Right cardiac atrium (tissue), 5 donors: ENCODE data around the gene ARSG. TPM values are rescaled to one million over a fixed set of nuclear protein-coding genes. Genes with fewer than 3 reads are reported as not detected.

Experiments
- ATAC-seq, 2 donors: fragments of 200-7000 bp; cut with Tn5 transposase; one replicate each; pipeline versions ENCODE4 v1.8.0 to v1.9.1; 2020; ENCODE audit warnings: moderate library complexity in 2 of 2, mild to moderate bottlenecking in 1 of 2
- DNase-seq, 3 donors: peaks; one replicate each; pipeline ENCODE4 v3.0.0-alpha.2; 2020
- H3K27ac ChIP-seq: one replicate; pipeline ENCODE4 v1.5.1; 2013; ENCODE audit warnings: mild to moderate bottlenecking, low read length, control low read depth, moderate library complexity
- H3K27me3 ChIP-seq: one replicate; pipeline ENCODE4 v1.6.1; 2013; ENCODE audit not compliant: control insufficient read depth, insufficient read depth
- H3K4me1 ChIP-seq: one replicate; pipeline ENCODE4 v1.6.1; 2013; ENCODE audit warnings: low read length; ENCODE audit not compliant: control insufficient read depth, insufficient read depth
- H3K4me3 ChIP-seq: one replicate; pipeline ENCODE4 v1.5.1; 2013; ENCODE audit warnings: low read length, control low read depth
- H3K9me3 ChIP-seq: one replicate; pipeline ENCODE4 v1.6.1; 2013; ENCODE audit warnings: low read length; ENCODE audit not compliant: control insufficient read depth
- WGBS: extraction: QIAGEN DNeasy Blood & Tissue Kit; methylation state at CpG from one replicate; pipeline ENCODE4 v1.1.7; 2013; 5-methylcytosine and 5-hydroxymethylcytosine counted together
- intact Hi-C, 4 donors: fragments of 100-400 bp; cut with DNase I; formaldehyde crosslinking; loops; one replicate each; pipeline versions ENCODE4 v1.11.0 to v1.14.0; 2022 to 2023
- polyA plus RNA-seq: library from polyadenylated mRNA; stranded (reverse); fragments of 200-250 nt; gene quantifications from one replicate; pipeline ENCODE4 v1.2.3, GENCODE V29; 2013
- total RNA-seq, 4 donors: library from RNA; stranded (reverse); fragmentation: NEBNext Ultra II Directional; extraction: Animal tissue kit (Norgen Biotek cat#: 25700); gene quantifications; one replicate each; pipeline ENCODE4 v1.2.1, GENCODE V29; 2021
- donor health status: healthy with polysubstance abuse.
- donor health status: DM: no; HTN: yes; CAD: no.
- donor health status: DM: no; HTN: no; CAD: no.
- donor health status: DM: no; HTN: yes; CAD: no; lungs with severe emphysema.
- donor health status: DM: yes; HTN: yes; CAD: no.

ARSG gene
- total and polyA plus RNA-seq, 5 donors, result 2.8 to 9.3 (median 6.5) TPM

- intact Hi-C loops, result no loop called here
- H3K4me1 ChIP-seq, result peaks cover 3% of the 10 kb centered on the region
- 69% methylated on average over 5 of the region's 5 CpGs for WGBS
- no peak overlapping the region for H3K4me3 ChIP-seq
- DNase-seq (no peak), ATAC-seq (no peak)
- H3K9me3 ChIP-seq, result no peaks in the 10 kb centered on the region
- H3K27ac ChIP-seq, result no peak overlapping the region
- H3K27me3 ChIP-seq, result no peaks in the 10 kb centered on the region
These were observed 29.1 kb downstream of the ARSG start for GRCh38 chr17:68320311-68320865.

GRCh38 chr17:68320943-68321555 lies 29.8 kb downstream of the ARSG start:
- H3K4me3 ChIP-seq, result no peak overlapping the region
- ATAC-seq (no peak), DNase-seq (no peak)
- H3K27me3 ChIP-seq, result no peaks in the 10 kb centered on the region
- 95% methylated on average over 7 of the region's 7 CpGs for WGBS
- H3K9me3 ChIP-seq, result no peaks in the 10 kb centered on the region
- peaks cover 3% of the 10 kb centered on the region for H3K4me1 ChIP-seq
- H3K27ac ChIP-seq, result no peak overlapping the region
- intact Hi-C loops, result no loop called here

- Histone ChIP-seq H3K9me3 (no peaks in the 10 kb centered on the region), H3K27me3 (no peaks in the 10 kb centered on the region), H3K4me3 (no peak overlapping the region), H3K27ac (no peak overlapping the region), H3K4me1 (peaks cover 3% of the 10 kb centered on the region)
- no peak for DNase-seq
- no peak for ATAC-seq
- 85% methylated on average over 4 of the region's 4 CpGs for WGBS
- intact Hi-C loops, result no loop called here
These were observed 30.3 kb downstream of the ARSG start for GRCh38 chr17:68321556-68321954.

- ATAC-seq, result no peak
- WGBS, result 72% methylated on average over 3 of the region's 3 CpGs
- DNase-seq, result no peak
- H3K9me3 ChIP-seq, result no peaks in the 10 kb centered on the region
- H3K4me3 ChIP-seq, result no peak overlapping the region
- intact Hi-C loops, result no loop called here
- H3K4me1 ChIP-seq, result peaks cover 3% of the 10 kb centered on the region
- H3K27ac ChIP-seq, result no peak overlapping the region
- no peaks in the 10 kb centered on the region for H3K27me3 ChIP-seq
These were observed 31.3 kb downstream of the ARSG start for GRCh38 chr17:68322630-68323029.

- intact Hi-C loops, result no loop called here
- no peaks in the 10 kb centered on the region for H3K27me3 ChIP-seq
- no peak for ATAC-seq
- no peak overlapping the region for H3K4me3 ChIP-seq
- H3K4me1 ChIP-seq, result peaks cover 3% of the 10 kb centered on the region
- 87% methylated on average over 10 of the region's 10 CpGs for WGBS
- no peaks in the 10 kb centered on the region for H3K9me3 ChIP-seq
- no peak for DNase-seq
- H3K27ac ChIP-seq, result no peak overlapping the region
These were observed 32.8 kb downstream of the ARSG start for GRCh38 chr17:68324114-68324513.

GRCh38 chr17:68324654-68325336 lies 33.5 kb downstream of the ARSG start:
- DNase-seq, result no peak
- intact Hi-C loops, result no loop called here
- 97% methylated on average over 8 of the region's 8 CpGs for WGBS
- H3K9me3 ChIP-seq, result no peaks in the 10 kb centered on the region
- H3K4me3 ChIP-seq, result no peak overlapping the region
- no peak overlapping the region for H3K27ac ChIP-seq
- H3K4me1 ChIP-seq, result peaks cover under 1% of the 10 kb centered on the region
- H3K27me3 ChIP-seq, result no peaks in the 10 kb centered on the region
- no peak for ATAC-seq

GRCh38 chr17:68325961-68326360 lies 34.7 kb downstream of the ARSG start:
- 66% methylated on average over 5 of the region's 5 CpGs for WGBS

GRCh38 chr17:68326681-68327080 lies 35.4 kb downstream of the ARSG start:
- no peak for DNase-seq
- 87% methylated on average over 5 of the region's 5 CpGs for WGBS
- intact Hi-C loops, result no loop called here
- H3K4me1 ChIP-seq, result no peaks in the 10 kb centered on the region
- no peaks in the 10 kb centered on the region for H3K9me3 ChIP-seq
- H3K4me3 ChIP-seq, result no peak overlapping the region
- no peak for ATAC-seq
- H3K27ac ChIP-seq, result no peak overlapping the region
- no peaks in the 10 kb centered on the region for H3K27me3 ChIP-seq

More at GRCh38 chr17:68325961-68326360, 34.7 kb downstream of the ARSG start:
- Histone ChIP-seq H3K4me3 (no peak overlapping the region), H3K27me3 (no peaks in the 10 kb centered on the region), H3K9me3 (no peaks in the 10 kb centered on the region), H3K27ac (no peak overlapping the region), H3K4me1 (no peaks in the 10 kb centered on the region)
- intact Hi-C loops, result no loop called here
- DNase-seq (no peak), ATAC-seq (no peak)

- Histone ChIP-seq H3K27ac (no peak overlapping the region), H3K27me3 (no peaks in the 10 kb centered on the region), H3K4me3 (no peak overlapping the region), H3K4me1 (no peaks in the 10 kb centered on the region), H3K9me3 (no peaks in the 10 kb centered on the region)
- no peak for ATAC-seq
- intact Hi-C loops, result no loop called here
- WGBS, result 90% methylated on average over 8 of the region's 8 CpGs
- no peak for DNase-seq
These were observed 36.7 kb downstream of the ARSG start for GRCh38 chr17:68327823-68328557.

GRCh38 chr17:68328676-68329075 lies 37.4 kb downstream of the ARSG start:
- ATAC-seq (no peak), DNase-seq (no peak)
- WGBS, result 54% methylated on average over 4 of the region's 4 CpGs
- no peaks in the 10 kb centered on the region for H3K27me3 ChIP-seq
- no peaks in the 10 kb centered on the region for H3K9me3 ChIP-seq
- H3K4me1 ChIP-seq, result no peaks in the 10 kb centered on the region
- H3K27ac ChIP-seq, result no peak overlapping the region
- no peak overlapping the region for H3K4me3 ChIP-seq
- intact Hi-C loops, result no loop called here

GRCh38 chr17:68329331-68329730 lies 38.0 kb downstream of the ARSG start:
- no peak for DNase-seq
- intact Hi-C loops, result no loop called here
- WGBS, result 93% methylated on average over 7 of the region's 7 CpGs
- H3K9me3 ChIP-seq, result no peaks in the 10 kb centered on the region
- ATAC-seq, result peak in 1 of 2 donors; percentile 19
- H3K4me1 ChIP-seq, result no peaks in the 10 kb centered on the region
- H3K27me3 ChIP-seq, result no peaks in the 10 kb centered on the region
- H3K27ac ChIP-seq, result no peak overlapping the region
- no peak overlapping the region for H3K4me3 ChIP-seq
